Right ventricle myocardium inferior (tissue), 1 donor: ENCODE measurements around the gene FBXW11. TPM values are rescaled to one million over a fixed set of nuclear protein-coding genes. Genes with fewer than 3 reads are reported as not detected.

Source experiments
- ATAC-seq: fragments of 200-7000 bp; cut with Tn5 transposase; one replicate; pipeline ENCODE4 v1.9.1; 2020; ENCODE audit warnings: mild to moderate bottlenecking, moderate library complexity
- DNase-seq: peaks from one replicate; pipeline ENCODE4 v3.0.0; 2021; ENCODE audit errors: missing footprints
- intact Hi-C: fragments of 100-400 bp; cut with DNase I; formaldehyde crosslinking; loops from one replicate; pipeline ENCODE4 v1.11.0; 2022
- total RNA-seq: library from RNA; stranded (reverse); fragmentation: NEBNext Ultra II Directional; extraction: Animal tissue kit (Norgen Biotek cat#: 25700); gene quantifications from one replicate; pipeline ENCODE4 v1.2.1, GENCODE V29; 2021
- donor health status: DM: no; HTN: yes; CAD: no; lungs with severe emphysema.

FBXW11 gene
- total RNA-seq, 1 donor from 2014 or later: 63.0 TPM

DNA sequence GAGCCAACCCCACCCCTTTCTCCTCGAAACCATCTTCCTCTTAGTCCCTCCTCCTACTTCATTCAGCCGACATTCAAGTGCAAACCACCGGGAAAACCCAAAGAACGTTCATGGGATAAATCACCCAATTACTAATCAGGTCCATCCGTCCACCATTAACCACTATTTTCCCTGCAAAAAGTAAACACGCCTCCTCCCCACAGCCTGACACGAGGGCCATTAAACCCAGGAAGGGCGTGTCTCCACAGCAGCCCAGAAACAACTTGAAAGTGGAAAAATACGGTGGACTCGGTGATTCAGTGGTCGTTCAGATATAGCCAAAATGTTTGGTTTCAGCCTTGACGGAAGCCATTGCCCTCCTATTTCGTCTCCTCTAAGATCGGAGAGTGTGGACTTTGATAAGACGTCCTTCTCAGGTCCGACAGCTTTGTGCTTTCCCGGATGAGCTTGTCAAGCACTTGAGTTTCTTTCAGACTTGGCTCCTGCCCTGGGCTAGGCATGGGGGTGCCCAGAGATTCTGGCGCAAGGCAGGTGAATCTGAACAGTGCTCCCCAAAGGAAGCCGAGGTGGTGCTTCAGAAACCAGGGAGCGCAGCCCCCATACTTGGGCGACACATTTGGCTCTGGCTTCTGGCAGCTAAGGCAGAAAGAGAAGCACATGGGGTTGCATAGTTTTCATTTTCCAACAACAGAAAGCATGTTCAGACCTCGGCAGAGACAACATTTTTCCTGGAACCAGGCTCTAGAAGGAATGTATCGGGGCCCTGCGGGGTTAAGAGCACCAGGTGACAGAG lies 164.3 kb downstream of the FBXW11 start:
- ATAC-seq (no peak), DNase-seq (no peak)
- intact Hi-C loops: loop anchor here (5.0 kb wide), 1 partner anchor 90 kb away; no protein-coding TSS in a partner anchor

DNA sequence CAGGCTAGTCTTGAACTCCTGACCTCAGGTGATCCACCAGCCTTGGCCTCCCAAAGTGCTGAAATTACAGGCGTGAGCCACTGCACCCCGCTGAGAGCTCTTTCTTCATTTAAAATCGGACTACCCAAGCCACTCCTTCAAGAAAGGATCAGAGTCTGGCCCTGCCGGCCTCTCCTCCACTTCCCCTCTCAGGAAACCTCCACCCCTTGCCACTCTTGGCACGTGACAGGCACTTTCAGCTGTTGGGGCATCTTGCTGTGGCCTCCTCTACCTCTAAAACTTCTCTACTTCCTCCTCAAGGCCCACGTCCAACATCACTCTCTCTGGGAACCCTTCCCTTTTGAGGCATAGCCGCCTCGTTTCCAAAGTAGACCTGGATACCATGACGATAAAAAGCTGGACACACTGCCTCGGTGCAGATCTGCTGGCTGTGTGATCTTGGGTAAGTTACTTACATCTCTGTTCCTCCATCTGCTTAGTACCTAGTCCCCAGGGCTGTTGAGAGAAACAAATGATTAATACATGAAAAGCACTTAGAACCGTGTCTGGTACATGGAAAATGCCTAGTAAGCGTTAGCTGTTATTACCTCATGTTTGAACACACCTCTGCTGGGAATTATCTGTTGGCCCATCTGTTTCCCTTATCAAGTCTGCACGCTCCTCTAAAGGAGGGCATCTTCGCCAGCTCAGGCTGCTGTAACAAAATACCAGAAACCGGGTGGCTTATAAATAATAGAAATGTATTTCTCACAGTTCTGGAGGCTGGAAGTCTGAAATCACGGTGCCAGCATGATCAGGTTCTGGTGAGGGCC lies 165.5 kb downstream of the FBXW11 start:
- intact Hi-C loops: loop anchor here (5.0 kb wide), 1 partner anchor 89 kb away; no protein-coding TSS in a partner anchor
- no peak for DNase-seq
- no peak for ATAC-seq

DNA sequence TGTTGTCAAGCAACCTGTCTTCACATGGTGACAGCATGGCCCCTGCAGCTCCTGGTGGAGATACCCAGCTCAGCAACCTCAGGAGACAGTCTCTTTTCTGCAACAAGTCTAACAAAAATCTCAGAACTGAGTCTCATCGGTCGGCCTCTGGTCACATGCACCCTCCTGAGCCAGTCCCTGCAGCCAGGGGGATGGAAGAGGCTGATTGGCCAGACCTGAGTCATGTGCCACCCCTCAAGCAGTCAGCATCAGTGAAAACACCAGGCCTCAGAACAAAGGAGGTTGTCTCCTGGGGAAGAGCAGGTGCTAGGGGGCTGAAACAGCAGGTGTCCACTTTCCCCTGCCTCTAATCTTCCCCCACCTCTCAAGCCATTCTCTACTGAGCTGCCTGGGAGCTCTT lies 166.4 kb downstream of the FBXW11 start:
- intact Hi-C loops: loop anchor here (5.0 kb wide), 1 partner anchor 88 kb away; no protein-coding TSS in a partner anchor
- DNase-seq (no peak), ATAC-seq (no peak)

DNA sequence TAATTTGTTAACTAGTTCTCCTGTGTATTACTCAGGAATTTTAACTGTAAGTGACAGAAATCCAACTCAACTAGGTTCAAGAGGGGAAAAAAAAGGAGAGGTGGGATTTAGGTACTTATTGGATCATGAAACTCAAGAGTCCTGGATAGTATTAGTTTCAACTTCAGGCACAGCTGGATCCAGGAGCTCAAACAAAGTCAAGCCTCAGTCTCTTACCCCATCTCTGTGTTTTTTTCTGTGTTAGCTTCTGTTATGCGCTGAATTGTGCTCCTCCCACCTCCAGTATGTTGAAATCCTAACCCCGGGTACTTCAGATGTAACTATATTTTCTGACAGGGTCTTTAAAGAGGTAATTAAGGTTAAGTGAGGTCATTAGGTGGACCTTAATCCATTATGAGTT lies 167.3 kb downstream of the FBXW11 start:
- DNase-seq: no peak
- ATAC-seq: no peak
- intact Hi-C loops: no loop called here

DNA sequence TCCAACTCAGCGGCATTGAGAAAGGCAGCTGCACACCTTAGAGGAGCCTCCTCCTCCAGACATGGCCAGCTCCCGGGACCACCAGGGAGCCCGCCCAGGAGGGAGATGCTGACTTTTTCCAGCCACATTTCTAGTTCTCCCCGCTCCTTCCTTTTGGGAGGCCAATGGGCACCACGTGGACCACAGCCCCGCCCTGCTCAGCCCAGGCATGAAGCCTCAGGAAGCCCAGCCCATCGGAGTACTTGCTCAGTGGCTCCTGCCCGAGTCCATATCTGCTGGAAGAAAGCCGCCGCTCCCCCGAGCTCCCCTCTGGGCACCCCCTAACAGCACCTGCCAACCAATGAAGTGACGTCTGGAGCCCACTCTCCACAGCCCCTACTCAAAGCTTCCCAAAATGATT lies 168.4 kb downstream of the FBXW11 start:
- ATAC-seq (no peak), DNase-seq (no peak)
- intact Hi-C loops: no loop called here

DNA sequence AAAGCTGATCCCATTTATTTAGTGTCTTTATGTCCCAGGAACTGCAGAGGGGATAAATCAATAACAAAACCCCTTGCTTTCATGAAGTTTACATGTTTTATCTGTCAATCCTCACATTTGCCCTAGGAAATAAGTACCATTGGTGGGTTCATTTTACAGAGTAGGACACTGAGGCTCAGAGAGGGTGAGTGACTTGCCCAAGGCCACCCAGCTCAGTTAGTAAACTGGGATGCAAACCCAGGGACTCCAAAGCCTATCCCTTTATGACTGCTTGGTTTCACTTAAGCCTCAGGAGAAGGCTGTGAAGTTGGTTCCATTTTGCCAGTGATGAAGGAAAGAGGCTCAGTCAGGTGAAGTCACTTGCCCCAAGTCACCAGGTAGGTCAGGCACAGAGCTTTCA lies 168.9 kb downstream of the FBXW11 start:
- no peak for DNase-seq
- no peak for ATAC-seq
- intact Hi-C loops: no loop called here

DNA sequence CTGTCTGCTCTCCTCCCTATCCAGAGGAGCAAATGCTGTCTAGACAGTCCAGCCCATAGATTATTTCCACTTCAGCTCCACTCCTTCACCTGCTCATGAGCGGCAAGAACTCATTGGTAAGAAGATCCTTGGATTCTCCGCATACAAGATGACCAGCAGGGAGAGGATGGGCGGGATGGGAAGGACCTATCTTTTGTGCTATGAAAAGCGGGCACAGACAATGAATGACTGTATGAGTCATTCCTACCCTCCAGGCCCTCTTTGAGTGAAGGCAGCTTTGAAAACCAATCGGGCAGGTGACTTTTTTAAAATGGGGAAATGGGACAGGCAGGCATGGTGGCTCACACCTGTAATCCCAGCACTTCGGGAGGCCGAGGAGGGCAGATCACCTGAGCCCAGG lies 171.4 kb downstream of the FBXW11 start:
- intact Hi-C loops: no loop called here
- DNase-seq (no peak), ATAC-seq (no peak)

DNA sequence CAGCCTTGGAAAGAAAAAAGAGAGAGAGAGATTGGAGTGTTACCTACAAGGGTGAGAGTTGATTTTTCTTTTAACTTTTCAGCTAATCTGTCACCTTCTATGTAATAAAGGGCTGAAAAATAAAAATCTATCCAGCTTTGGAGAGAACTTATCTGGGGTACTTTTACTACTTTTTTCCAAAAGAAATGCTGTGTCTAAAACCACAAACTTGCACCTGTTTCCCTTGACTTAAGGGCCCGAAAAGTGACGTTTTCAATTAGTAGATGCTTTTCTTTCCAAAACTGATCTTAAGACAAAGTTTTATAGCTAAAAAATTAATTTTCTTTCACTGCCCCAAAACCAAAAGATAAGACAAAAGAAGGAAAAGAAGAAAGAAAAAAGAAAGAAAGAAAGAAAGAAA lies 172.0 kb downstream of the FBXW11 start:
- ATAC-seq: no peak
- no peak for DNase-seq
- intact Hi-C loops: no loop called here

DNA sequence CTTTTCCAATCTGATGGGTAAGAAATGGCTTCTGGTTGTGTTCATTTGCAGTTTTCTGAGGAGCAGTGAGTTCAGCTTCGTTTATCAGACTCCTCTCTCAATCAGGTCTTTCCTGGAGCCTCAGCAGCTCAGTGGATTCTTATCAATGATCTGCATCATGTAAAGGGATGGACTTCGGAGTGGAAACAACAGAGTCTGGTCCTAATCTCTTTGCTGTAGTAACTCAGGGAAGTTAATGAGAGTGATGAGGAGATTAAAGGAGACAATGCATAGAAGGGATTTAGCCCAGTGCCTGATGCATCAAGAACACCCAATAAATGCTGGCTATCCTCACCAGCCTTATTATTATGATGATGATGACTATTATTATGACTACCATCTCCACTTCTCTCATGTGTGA lies 173.7 kb downstream of the FBXW11 start:
- no peak for ATAC-seq
- no peak for DNase-seq
- intact Hi-C loops: no loop called here

DNA sequence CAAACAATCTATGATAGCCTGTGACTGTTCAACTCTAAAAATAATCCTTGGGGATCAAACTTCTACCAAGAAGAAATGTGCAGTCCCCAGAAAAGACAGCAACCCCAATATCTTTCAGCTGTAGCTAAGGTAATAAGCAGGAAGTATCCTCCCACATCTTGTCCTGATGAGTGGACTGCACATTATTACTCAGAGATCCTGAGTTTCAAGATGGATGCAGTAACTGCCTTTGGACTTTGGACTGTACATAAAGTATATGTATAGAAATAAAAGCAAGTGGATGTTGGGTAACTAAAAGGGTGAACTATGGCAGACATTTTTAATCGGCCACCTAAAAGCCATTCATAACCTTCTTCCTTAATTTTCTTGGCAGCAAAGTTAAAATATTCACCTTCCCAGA lies 175.8 kb downstream of the FBXW11 start:
- ATAC-seq (no peak), DNase-seq (no peak)
- intact Hi-C loops: no loop called here

DNA sequence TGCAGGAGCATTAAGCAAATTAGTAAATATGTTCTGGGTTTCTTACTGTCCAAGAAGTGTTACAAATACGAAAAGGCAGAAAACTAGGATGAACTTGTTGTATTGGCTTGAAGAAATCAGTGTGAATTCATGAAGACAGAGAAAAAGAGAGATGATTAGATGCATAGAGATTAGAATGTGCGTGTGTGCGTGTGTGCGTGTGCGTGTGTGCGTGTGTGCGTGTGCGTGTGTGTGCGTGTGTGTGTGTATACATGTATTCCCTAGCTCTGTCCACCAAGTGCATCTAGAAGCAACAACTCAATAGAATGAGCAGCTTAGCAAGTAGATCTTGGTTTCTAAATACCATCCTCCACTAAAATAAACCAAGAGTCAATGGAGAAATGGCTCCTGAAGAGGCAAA lies 179.3 kb downstream of the FBXW11 start:
- intact Hi-C loops: no loop called here
- DNase-seq (no peak), ATAC-seq (no peak)

DNA sequence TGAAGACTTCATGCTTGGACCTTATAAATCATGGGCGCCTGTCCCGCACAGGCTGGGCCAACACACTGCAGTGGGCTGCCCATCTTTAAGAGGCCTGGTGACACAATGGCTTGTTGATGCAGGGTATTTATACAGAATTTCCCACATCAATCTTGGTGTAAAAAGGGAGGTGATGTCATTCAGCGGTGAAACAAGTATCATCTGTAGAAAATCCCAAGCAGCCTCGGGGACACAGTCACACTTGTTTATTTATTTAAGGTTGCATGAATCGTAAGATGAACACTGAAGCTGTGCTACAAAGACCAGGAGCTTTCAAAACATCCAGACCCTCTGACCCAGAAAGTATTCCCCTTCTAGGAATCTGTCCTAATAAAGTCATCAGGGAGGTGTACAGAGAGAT lies 180.3 kb downstream of the FBXW11 start:
- no peak for DNase-seq
- ATAC-seq: no peak
- intact Hi-C loops: no loop called here

DNA sequence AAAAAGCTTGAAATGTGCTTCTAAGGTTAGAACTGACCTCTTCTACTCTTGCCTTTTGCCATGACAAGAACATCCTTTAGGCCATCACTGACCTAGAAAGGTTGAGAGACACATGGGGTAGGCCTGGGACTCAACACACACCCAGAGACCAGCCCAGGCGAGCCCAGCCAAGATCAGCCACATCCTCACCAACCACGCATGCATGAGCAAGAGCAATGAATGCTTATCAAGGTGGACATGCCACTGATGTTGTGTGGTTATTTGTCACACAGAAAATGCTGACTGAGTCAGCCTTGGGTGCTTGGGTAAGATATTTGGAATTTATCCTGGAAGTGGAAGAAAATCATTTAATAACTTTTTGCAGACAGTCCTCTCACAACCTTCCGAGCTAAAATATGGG lies 181.4 kb downstream of the FBXW11 start:
- ATAC-seq: no peak
- intact Hi-C loops: no loop called here
- DNase-seq: no peak

DNA sequence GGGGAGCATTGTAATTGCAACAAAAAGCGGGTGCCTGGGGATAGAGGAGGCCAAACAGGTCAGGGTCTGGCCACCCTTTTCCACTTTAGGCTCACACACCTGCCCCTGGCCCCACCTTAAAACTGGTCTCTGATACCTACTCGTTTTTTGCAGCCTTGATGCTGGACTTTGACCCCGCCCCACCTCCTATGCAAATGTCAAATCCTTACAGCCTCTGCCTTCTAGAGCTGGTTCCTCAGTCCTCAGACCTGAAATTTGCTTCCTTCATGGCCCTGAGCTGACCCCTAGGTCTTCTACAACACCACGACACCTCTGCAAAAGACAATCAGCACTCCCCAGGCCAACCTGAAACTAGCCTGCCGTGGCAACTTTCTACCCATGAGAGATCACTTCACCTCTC lies 183.2 kb downstream of the FBXW11 start:
- ATAC-seq (no peak), DNase-seq (no peak)
- intact Hi-C loops: no loop called here

DNA sequence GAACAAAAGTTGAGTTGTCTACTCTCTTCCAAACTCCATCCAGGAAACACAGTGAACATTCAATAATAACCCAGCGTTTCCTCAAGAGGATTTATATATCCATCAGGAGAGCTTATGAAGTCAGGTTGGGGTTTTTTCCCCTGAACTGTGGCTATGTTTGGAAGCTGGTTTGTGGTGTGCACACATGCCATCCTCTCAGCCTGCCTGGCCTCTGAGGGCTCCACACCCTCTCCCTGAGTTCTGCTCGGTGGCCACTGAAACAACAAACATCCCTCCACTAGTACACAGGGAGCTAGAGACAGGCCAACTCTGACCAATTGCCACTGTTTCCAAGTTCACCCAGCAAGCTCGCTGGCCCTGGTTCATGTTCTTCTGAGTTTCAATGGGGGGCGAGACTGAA lies 185.2 kb downstream of the FBXW11 start:
- no peak for DNase-seq
- intact Hi-C loops: no loop called here
- no peak for ATAC-seq

DNA sequence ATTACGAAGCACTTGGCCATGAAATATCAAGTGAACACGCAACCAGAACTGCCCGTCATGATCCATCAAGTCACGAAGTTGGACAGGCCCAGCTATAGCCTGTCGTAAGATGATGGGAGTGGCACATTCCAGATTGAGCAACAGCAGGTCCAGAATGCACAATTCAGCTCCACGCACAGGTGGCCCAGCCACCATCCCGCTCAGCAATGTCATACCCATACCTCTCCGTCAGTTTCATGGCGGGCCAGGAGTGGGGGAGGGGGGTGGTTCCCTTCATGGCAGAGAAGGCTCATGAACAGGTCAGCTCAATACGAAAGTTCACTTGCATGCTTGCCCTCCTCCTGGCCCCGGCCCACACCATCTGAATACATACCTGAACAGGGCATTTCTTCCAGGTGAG lies 185.9 kb downstream of the FBXW11 start:
- intact Hi-C loops: no loop called here
- ATAC-seq (no peak), DNase-seq (no peak)

DNA sequence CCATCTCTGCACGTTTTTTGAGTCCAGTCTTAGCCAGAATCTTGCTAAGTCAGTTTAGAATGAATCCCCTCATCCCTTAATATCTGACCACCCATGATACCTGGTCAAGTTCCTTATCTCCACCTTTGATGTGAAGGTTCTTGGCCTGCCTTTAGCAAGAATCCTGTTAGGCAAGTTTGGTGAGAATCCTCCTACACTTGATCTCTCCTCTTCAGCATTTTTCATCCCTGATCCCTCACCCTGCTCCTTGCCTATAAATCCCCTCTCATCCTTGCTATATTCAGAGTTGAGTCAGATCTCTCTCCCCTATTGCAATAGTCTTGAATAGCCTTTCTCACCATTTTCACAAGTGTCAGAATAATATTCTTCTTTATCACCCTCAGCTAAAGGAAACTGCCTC lies 189.8 kb downstream of the FBXW11 start:
- no peak for ATAC-seq
- intact Hi-C loops: no loop called here
- DNase-seq: no peak

DNA sequence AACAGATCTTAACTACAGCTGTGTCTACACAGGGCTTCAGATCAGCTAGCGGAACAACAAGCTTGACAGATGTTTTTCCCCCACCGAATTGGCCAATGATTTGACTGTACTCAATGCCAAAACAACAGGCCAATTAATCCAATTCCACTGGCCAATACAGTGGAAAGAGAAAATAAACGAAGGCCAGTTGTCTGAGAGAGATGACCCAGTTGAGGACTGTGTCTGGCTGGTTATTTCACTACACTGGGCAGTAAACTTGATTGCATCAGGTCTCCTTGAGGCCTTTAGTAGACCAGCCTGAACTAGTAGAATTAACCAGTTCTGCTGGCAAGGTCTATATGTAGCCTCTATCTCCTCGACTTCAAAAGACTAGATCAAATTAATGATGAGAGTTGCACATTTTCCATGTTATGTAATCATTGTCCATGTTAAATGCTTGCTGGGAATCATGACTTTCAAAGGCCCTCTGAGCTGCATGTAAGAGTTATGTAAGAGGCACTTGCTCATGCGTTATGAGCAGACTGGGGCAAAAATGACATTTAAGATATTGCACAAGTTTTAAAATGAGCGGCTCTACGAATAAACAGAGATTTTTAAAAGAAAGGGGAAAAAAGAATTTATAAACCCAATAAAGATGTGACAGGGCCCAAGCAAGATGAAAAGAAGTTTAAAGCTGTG lies 192.5 kb downstream of the FBXW11 start:
- DNase-seq: no peak
- intact Hi-C loops: no loop called here
- ATAC-seq: peak; percentile 51

DNA sequence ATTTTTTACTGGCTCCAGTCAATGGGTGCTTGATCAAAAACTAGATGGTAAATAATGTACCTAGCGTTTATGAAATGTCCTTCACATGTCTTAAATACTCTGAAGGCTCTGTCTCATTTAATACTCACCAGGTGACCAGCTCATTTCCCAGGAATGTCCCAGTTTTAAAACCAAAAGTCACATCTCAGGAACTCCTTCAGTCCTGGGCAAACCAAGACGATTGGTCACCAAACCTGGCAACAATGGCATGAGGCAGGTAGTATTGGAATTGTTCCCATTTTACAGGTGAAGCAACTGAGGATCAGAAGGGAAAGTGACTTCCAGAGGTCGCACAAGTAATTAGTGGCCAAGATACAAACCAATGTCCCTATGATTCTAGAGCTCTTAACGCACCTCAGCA lies 193.2 kb downstream of the FBXW11 start:
- intact Hi-C loops: no loop called here
- no peak for DNase-seq
- no peak for ATAC-seq
